ENCODE results near the gene OVOL1.

DNA sequence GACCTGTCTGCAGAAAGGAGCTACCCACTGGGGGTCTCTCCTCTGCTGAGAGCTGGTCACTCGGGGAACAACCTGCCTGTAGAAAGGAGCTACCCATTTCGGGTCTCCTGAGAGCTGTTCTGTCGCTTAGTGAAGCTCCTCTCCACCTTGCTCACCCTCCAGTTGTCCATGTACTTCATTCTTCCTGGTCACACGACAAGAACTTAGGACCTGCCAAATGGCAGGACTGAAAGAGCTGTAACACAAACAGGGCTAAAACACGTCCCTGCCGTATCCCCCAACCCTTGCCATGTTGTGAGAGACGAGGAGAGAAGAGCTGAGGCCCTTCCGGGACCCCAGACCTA lies 42.2 kb upstream of the OVOL1 start:
- TF ChIP-seq, protein P1, sequence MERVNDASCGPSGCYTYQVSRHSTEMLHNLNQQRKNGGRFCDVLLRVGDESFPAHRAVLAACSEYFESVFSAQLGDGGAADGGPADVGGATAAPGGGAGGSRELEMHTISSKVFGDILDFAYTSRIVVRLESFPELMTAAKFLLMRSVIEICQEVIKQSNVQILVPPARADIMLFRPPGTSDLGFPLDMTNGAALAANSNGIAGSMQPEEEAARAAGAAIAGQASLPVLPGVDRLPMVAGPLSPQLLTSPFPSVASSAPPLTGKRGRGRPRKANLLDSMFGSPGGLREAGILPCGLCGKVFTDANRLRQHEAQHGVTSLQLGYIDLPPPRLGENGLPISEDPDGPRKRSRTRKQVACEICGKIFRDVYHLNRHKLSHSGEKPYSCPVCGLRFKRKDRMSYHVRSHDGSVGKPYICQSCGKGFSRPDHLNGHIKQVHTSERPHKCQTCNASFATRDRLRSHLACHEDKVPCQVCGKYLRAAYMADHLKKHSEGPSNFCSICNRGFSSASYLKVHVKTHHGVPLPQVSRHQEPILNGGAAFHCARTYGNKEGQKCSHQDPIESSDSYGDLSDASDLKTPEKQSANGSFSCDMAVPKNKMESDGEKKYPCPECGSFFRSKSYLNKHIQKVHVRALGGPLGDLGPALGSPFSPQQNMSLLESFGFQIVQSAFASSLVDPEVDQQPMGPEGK (CRISPR knock-in tag; IDR thresholded peaks at IDR 0.05; ENCODE audit: borderline replicate concordance), result no peak
- TF ChIP-seq ZNF8 (CRISPR knock-in tag; IDR thresholded peaks at IDR 0.05) (no peak), CSRNP3 (CRISPR knock-in tag; IDR thresholded peaks at IDR 0.05) (no peak)
